Left renal cortex interstitium (tissue), 4 donors: ENCODE data around the gene LRRC7. TPM values are rescaled to one million over a fixed set of nuclear protein-coding genes. Genes with fewer than 3 reads are reported as not detected.
"Not testable (repeated sequence)": the region's sequence is repeated elsewhere in the genome, so short reads cannot be mapped to it uniquely, and the experiment has no call there.

Experiments used
- DNase-seq, 4 donors: peaks; one replicate each; pipeline ENCODE4 v3.0.0-alpha.2; 2013; ENCODE audit warnings: low read depth in 4 of 4, low spot score in 2 of 4, missing footprints in 1 of 4
- polyA plus RNA-seq, 4 donors: library from polyadenylated mRNA; unstranded; fragments of 120-200 nt; gene quantifications; one replicate each; pipeline ENCODE4 v1.2.1, GENCODE V29; 2013; ENCODE audit not compliant: insufficient read length in 4 of 4

Gene LRRC7
- polyA plus RNA-seq, 4 donors: 4.3 to 13.7 (median 9.3) TPM

GRCh38 chr1:70025052-70025451, 457.3 kb downstream of the LRRC7 start:
- DNase-seq: no peak

- DNase-seq: no peak
Measured at GRCh38 chr1:70025846-70026245, 458.1 kb downstream of the LRRC7 start.

- DNase-seq: no peak
Measured at GRCh38 chr1:70033266-70033873, 465.6 kb downstream of the LRRC7 start.

- no peak for DNase-seq
Measured at GRCh38 chr1:70033936-70034335, 466.2 kb downstream of the LRRC7 start.

GRCh38 chr1:70034403-70034802, 466.7 kb downstream of the LRRC7 start:
- DNase-seq: peak in 1 of 4 donors; percentile 2

GRCh38 chr1:70038025-70038424, 470.3 kb downstream of the LRRC7 start:
- DNase-seq: no peak

- DNase-seq: no peak
Measured at GRCh38 chr1:70039485-70039884, 471.8 kb downstream of the LRRC7 start.

- DNase-seq: no peak
Measured at GRCh38 chr1:70041317-70042045, 473.8 kb downstream of the LRRC7 start.

GRCh38 chr1:70042090-70042731, 474.5 kb downstream of the LRRC7 start:
- no peak for DNase-seq

- peak in 1 of 4 donors; percentile 8 for DNase-seq
Measured at GRCh38 chr1:70043804-70044203, 476.1 kb downstream of the LRRC7 start.

GRCh38 chr1:70044832-70045231, 477.1 kb downstream of the LRRC7 start:
- no peak for DNase-seq

GRCh38 chr1:70045581-70045980, 477.9 kb downstream of the LRRC7 start:
- DNase-seq: not testable (repeated sequence)

GRCh38 chr1:70048336-70049094, 480.8 kb downstream of the LRRC7 start:
- DNase-seq: no peak

- no peak for DNase-seq
Measured at GRCh38 chr1:70051926-70052325, 484.2 kb downstream of the LRRC7 start.

GRCh38 chr1:70057500-70057899, 489.8 kb downstream of the LRRC7 start:
- DNase-seq: no peak

- peak in 1 of 4 donors; percentile 10 for DNase-seq
Measured at GRCh38 chr1:70061231-70061630, 493.5 kb downstream of the LRRC7 start.

- no peak for DNase-seq
Measured at GRCh38 chr1:70063861-70064260, 496.1 kb downstream of the LRRC7 start.

GRCh38 chr1:70066711-70067110, 499.0 kb downstream of the LRRC7 start:
- no peak for DNase-seq

GRCh38 chr1:70071601-70072000, 503.9 kb downstream of the LRRC7 start:
- peak in 1 of 4 donors; percentile 43 for DNase-seq

GRCh38 chr1:70072231-70072751, 504.6 kb downstream of the LRRC7 start:
- no peak for DNase-seq

- DNase-seq: no peak
Measured at GRCh38 chr1:70075761-70076160, 508.0 kb downstream of the LRRC7 start.
